OCI-LY3 (cell line): ENCODE data around the gene CNTLN.

Experiments
- H2AFZ ChIP-seq: fragments of 200-600, 300-600 bp; shearing (Covaris generic); 2 replicates; pipeline ENCODE4 v1.6.0; 2014; ENCODE audit warnings: antibody characterized with exemption, low read depth, low read length
- H3K27ac ChIP-seq: fragments of 200-600, 300-600 bp; sonication (generic); 2 replicates; pipeline ENCODE4 v1.5.1; 2014; ENCODE audit warnings: mild to moderate bottlenecking, low read length, moderate library complexity, mixed read lengths
- H3K27me3 ChIP-seq: fragments of 200-600, 300-600 bp; sonication (generic); 2 replicates; pipeline ENCODE4 v1.6.1; 2014; ENCODE audit warnings: low read depth, low read length, mixed read lengths
- H3K36me3 ChIP-seq: fragments of 200-600, 300-600 bp; sonication (generic); replicated peaks from 2 replicates; pipeline ENCODE3; 2014; ENCODE audit warnings: low read depth, low read length, mixed read lengths
- H3K4me1 ChIP-seq: fragments of 300-600, 200-600 bp; sonication (generic); 2 replicates; pipeline ENCODE4 v1.6.1; 2014; ENCODE audit warnings: low read length, mixed read lengths
- H3K4me2 ChIP-seq: fragments of 200-600, 300-600 bp; sonication (generic); 2 replicates; pipeline ENCODE4 v1.6.1; 2014; ENCODE audit warnings: low read length, mixed read lengths
- H3K4me3 ChIP-seq: fragments of 300-600, 200-600 bp; sonication (generic); 2 replicates; pipeline ENCODE4 v1.5.1; 2014; ENCODE audit warnings: antibody characterized with exemption, mild to moderate bottlenecking, low read length, moderate library complexity
- H3K79me2 ChIP-seq: fragments of 300-600, 200-600 bp; shearing (Covaris generic); 2 replicates; pipeline ENCODE4 v1.6.1; 2014; ENCODE audit warnings: mild to moderate bottlenecking, low read length, mixed read lengths
- H3K9ac ChIP-seq: fragments of 300-600, 200-600 bp; shearing (Covaris generic); 2 replicates; pipeline ENCODE4 v1.6.0; 2014; ENCODE audit warnings: mild to moderate bottlenecking, low read length, moderate library complexity
- H3K9me3 ChIP-seq: fragments of 200-600, 300-600 bp; shearing (Covaris generic); 2 replicates; pipeline ENCODE4 v1.6.1; 2014; ENCODE audit warnings: low read length, mixed read lengths; ENCODE audit not compliant: insufficient read depth
- H4K20me1 ChIP-seq: fragments of 200-600, 300-600 bp; sonication (generic); 2 replicates; pipeline ENCODE4 v1.6.1; 2016; ENCODE audit warnings: low read length, mixed read lengths; ENCODE audit not compliant: insufficient read depth
- EZH2phosphoT487 ChIP-seq: fragments of 200-600 bp; shearing (Covaris generic); IDR thresholded peaks from 2 replicates; pipeline ENCODE4 v1.6.1; 2018; ENCODE audit warnings: antibody characterized with exemption, mixed run types, low read depth
- TF ChIP-seq, protein P1 (sequence below): fragments of 200-600, 300-600 bp; sonication (generic); IDR thresholded peaks from 2 replicates; pipeline ENCODE4 v1.5.1; 2014; ENCODE audit warnings: antibody characterized with exemption, low read length, low read depth

The CNTLN gene

GRCh38 chr9:17330097-17330496, 195.3 kb downstream of the CNTLN start:
- TF ChIP-seq EZH2phosphoT487: no peak
- TF ChIP-seq, protein P1, sequence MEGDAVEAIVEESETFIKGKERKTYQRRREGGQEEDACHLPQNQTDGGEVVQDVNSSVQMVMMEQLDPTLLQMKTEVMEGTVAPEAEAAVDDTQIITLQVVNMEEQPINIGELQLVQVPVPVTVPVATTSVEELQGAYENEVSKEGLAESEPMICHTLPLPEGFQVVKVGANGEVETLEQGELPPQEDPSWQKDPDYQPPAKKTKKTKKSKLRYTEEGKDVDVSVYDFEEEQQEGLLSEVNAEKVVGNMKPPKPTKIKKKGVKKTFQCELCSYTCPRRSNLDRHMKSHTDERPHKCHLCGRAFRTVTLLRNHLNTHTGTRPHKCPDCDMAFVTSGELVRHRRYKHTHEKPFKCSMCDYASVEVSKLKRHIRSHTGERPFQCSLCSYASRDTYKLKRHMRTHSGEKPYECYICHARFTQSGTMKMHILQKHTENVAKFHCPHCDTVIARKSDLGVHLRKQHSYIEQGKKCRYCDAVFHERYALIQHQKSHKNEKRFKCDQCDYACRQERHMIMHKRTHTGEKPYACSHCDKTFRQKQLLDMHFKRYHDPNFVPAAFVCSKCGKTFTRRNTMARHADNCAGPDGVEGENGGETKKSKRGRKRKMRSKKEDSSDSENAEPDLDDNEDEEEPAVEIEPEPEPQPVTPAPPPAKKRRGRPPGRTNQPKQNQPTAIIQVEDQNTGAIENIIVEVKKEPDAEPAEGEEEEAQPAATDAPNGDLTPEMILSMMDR: no peak

DNA sequence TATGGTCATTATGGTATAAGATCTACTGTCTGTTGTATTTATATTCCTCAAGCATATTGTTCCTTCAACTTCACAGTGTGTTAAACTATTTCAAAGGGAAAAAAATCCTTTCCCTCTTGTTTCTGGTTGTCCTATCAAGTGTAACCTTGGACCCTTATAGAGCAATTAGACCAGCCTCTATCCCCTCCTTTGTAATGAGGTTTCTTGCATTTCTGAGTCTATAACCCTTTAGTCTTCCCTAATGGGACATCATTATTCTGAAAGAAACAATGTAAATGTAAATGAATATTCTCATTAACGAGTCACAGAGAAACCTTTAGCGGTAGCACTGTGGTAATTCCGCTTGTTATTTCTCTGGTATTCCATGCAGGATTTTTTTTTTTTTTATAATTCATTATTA, 197.3 kb downstream of the CNTLN start:
- no peak overlapping the region for H3K4me2 ChIP-seq
- no peak overlapping the region for H3K27ac ChIP-seq
- TF ChIP-seq EZH2phosphoT487: no peak
- TF ChIP-seq, protein P1: no peak
- H3K4me3 ChIP-seq: no peak overlapping the region
- no peaks in the 10 kb centered on the region for H4K20me1 ChIP-seq
- H3K79me2 ChIP-seq: no peaks in the 10 kb centered on the region
- H3K9ac ChIP-seq: no peak overlapping the region
- no peaks in the 10 kb centered on the region for H3K27me3 ChIP-seq
- H3K4me1 ChIP-seq: no peaks in the 10 kb centered on the region
- H3K36me3 ChIP-seq: no peaks in the 10 kb centered on the region
- no peak overlapping the region for H2AFZ ChIP-seq
- no peaks in the 10 kb centered on the region for H3K9me3 ChIP-seq

More at GRCh38 chr9:17330097-17330496, 195.3 kb downstream of the CNTLN start:
- Histone ChIP-seq H3K27me3 (no peaks in the 10 kb centered on the region), H3K9me3 (no peaks in the 10 kb centered on the region), H3K4me2 (no peak overlapping the region), H3K4me3 (no peak overlapping the region), H3K27ac (no peak overlapping the region), H3K36me3 (no peaks in the 10 kb centered on the region), H2AFZ (no peak overlapping the region), H3K79me2 (no peaks in the 10 kb centered on the region), H4K20me1 (no peaks in the 10 kb centered on the region), H3K4me1 (no peaks in the 10 kb centered on the region), H3K9ac (no peak overlapping the region)

DNA sequence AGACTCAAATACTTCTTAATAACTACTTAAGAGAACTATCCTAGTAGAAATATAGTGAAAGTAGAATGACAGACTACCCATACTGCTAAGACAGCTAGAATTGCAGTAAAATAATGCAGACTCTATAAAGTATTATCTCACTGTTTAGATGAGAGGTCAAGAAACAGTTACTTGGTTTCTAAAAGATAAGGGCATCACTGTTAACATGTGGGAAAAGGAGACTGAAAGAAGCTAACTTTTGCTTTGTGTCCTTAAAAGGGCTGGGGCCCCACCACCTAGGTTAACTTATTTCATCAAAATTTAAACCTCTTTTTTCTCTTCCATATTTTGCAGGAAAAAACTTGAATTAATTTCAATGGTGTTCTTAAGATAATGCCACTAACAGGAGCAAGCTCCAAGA, 204.3 kb downstream of the CNTLN start:
- no peaks in the 10 kb centered on the region for H4K20me1 ChIP-seq
- H3K9ac ChIP-seq: no peak overlapping the region
- H3K4me1 ChIP-seq: no peaks in the 10 kb centered on the region
- H3K4me2 ChIP-seq: no peak overlapping the region
- TF ChIP-seq EZH2phosphoT487: no peak
- TF ChIP-seq, protein P1: no peak
- no peaks in the 10 kb centered on the region for H3K79me2 ChIP-seq
- no peaks in the 10 kb centered on the region for H3K9me3 ChIP-seq
- H3K4me3 ChIP-seq: no peak overlapping the region
- H3K36me3 ChIP-seq: no peaks in the 10 kb centered on the region
- H3K27ac ChIP-seq: no peak overlapping the region
- no peak overlapping the region for H2AFZ ChIP-seq
- H3K27me3 ChIP-seq: no peaks in the 10 kb centered on the region

- no peaks in the 10 kb centered on the region for H3K36me3 ChIP-seq
- no peak overlapping the region for H3K9ac ChIP-seq
- H2AFZ ChIP-seq: no peak overlapping the region
- no peak overlapping the region for H3K4me3 ChIP-seq
- no peaks in the 10 kb centered on the region for H4K20me1 ChIP-seq
- H3K4me2 ChIP-seq: no peak overlapping the region
- no peaks in the 10 kb centered on the region for H3K79me2 ChIP-seq
- no peaks in the 10 kb centered on the region for H3K27me3 ChIP-seq
- no peak for TF ChIP-seq EZH2phosphoT487
- TF ChIP-seq, protein P1: no peak
- H3K4me1 ChIP-seq: no peaks in the 10 kb centered on the region
- no peaks in the 10 kb centered on the region for H3K9me3 ChIP-seq
- no peak overlapping the region for H3K27ac ChIP-seq
These were observed 207.9 kb downstream of the CNTLN start for GRCh38 chr9:17342696-17343095.
